Measurements from ENCODE around the gene MMP20. TPM values are rescaled to one million over a fixed set of nuclear protein-coding genes. Genes with fewer than 3 reads are reported as not detected.

The MMP20 gene
- total RNA-seq (2021) = not detected in 2 replicates
- not detected for Bru-seq, nascent RNA
- percentile 2 among the genes with signal in this experiment for BruChase-seq, experiment 1, labeled RNA remaining after a 2-hour chase
- BruChase-seq, experiment 2, labeled RNA remaining after a 6-hour chase = percentile 2 among the genes with signal in this experiment
- long read RNA-seq = 0 reads

GRCh38 chr11:102625177-102625576 lies at the start of gene MMP20:
Gene MMP20 (minus strand): TSS chr11:102625332. CDS start chr11:102625319, 13 bp downstream.
- no peak within 1 kb of the TSS for H3K4me3 ChIP-seq (ENCODE audit: low read depth, low read length, poor library complexity, severe bottlenecking)
- BruUV-seq (replicated peaks) = no TSS peak
- peaks cover 24% of the 10 kb centered on the region for H3K27me3 ChIP-seq (replicated peaks; ENCODE audit: insufficient read depth, low read depth, low read length, poor library complexity)
- no peak within 1 kb of the TSS for H3K27ac ChIP-seq (ENCODE audit: low read depth, low read length, poor library complexity, severe bottlenecking)
- no peaks in the 10 kb centered on the region for H3K4me1 ChIP-seq (ENCODE audit: insufficient read depth, low read length, poor library complexity, severe bottlenecking)
- H3K36me3 ChIP-seq (ENCODE audit: insufficient read depth, low read length, poor library complexity, severe bottlenecking) = no peaks in the 10 kb centered on the region
- TF ChIP-seq EZH2 (IDR thresholded peaks at IDR 0.05; ENCODE audit: borderline replicate concordance, low read depth, low read length, poor library complexity, severe bottlenecking) (no peak), CTCF (conservative IDR thresholded peaks at IDR 0.05; ENCODE audit: low read depth, low read length) (no peak)
- no peaks in the 10 kb centered on the region for H3K9me3 ChIP-seq (ENCODE audit: low read depth, low read length, poor library complexity, severe bottlenecking)
- CTCF ChIA-PET = no interaction called here
- intact Hi-C loops (cut with micrococcal nuclease; ENCODE audit: unreplicated experiment) = no loop called here
- no peak for DNase-seq (ENCODE audit: low spot score)
- POLR2A ChIA-PET (ENCODE audit: low non-redundant PET) = no interaction called here

GRCh38 chr11:102669664-102670063 lies 44.5 kb upstream of the MMP20 start:
- CTCF ChIA-PET = no interaction called here
- H3K27ac ChIP-seq (ENCODE audit: low read depth, low read length, poor library complexity, severe bottlenecking) = no peak overlapping the region
- no peaks in the 10 kb centered on the region for H3K9me3 ChIP-seq (ENCODE audit: low read depth, low read length, poor library complexity, severe bottlenecking)
- no peak overlapping the region for H3K4me3 ChIP-seq (ENCODE audit: low read depth, low read length, poor library complexity, severe bottlenecking)
- POLR2A ChIA-PET (ENCODE audit: low non-redundant PET) = no interaction called here
- intact Hi-C loops (cut with micrococcal nuclease; ENCODE audit: unreplicated experiment) = loop anchor here (5.0 kb wide), 2 partner anchors 77 to 327 kb away; no protein-coding TSS in a partner anchor
- no peaks in the 10 kb centered on the region for H3K27me3 ChIP-seq (replicated peaks; ENCODE audit: insufficient read depth, low read depth, low read length, poor library complexity)
- no peak for DNase-seq (ENCODE audit: low spot score)
- no peaks in the 10 kb centered on the region for H3K36me3 ChIP-seq (ENCODE audit: insufficient read depth, low read length, poor library complexity, severe bottlenecking)
- H3K4me1 ChIP-seq (ENCODE audit: insufficient read depth, low read length, poor library complexity, severe bottlenecking) = no peaks in the 10 kb centered on the region
- BruUV-seq (replicated peaks) = no TSS peak
- no peak for TF ChIP-seq CTCF (conservative IDR thresholded peaks at IDR 0.05; ENCODE audit: low read depth, low read length)
- no peak for TF ChIP-seq EZH2 (IDR thresholded peaks at IDR 0.05; ENCODE audit: borderline replicate concordance, low read depth, low read length, poor library complexity, severe bottlenecking)

- Histone ChIP-seq H3K36me3 (ENCODE audit: insufficient read depth, low read length, poor library complexity, severe bottlenecking) (no peaks in the 10 kb centered on the region), H3K4me1 (ENCODE audit: insufficient read depth, low read length, poor library complexity, severe bottlenecking) (no peaks in the 10 kb centered on the region), H3K27me3 (replicated peaks; ENCODE audit: insufficient read depth, low read depth, low read length, poor library complexity) (no peaks in the 10 kb centered on the region), H3K4me3 (ENCODE audit: low read depth, low read length, poor library complexity, severe bottlenecking) (no peak overlapping the region), H3K27ac (ENCODE audit: low read depth, low read length, poor library complexity, severe bottlenecking) (no peak overlapping the region), H3K9me3 (ENCODE audit: low read depth, low read length, poor library complexity, severe bottlenecking) (no peaks in the 10 kb centered on the region)
- no TSS peak for BruUV-seq (replicated peaks)
- POLR2A ChIA-PET (ENCODE audit: low non-redundant PET) = no interaction called here
- TF ChIP-seq CTCF (conservative IDR thresholded peaks at IDR 0.05; ENCODE audit: low read depth, low read length) = peak; percentile 95
- TF ChIP-seq EZH2 (IDR thresholded peaks at IDR 0.05; ENCODE audit: borderline replicate concordance, low read depth, low read length, poor library complexity, severe bottlenecking) = no peak
- CTCF ChIA-PET = interaction anchor here (0.7 to 1.6 kb wide), 11 partner anchors 8 to 388 kb away, joined by 3 to 17 read pairs (median 5); no protein-coding TSS in a partner anchor
- intact Hi-C loops (cut with micrococcal nuclease; ENCODE audit: unreplicated experiment) = loop anchor here (2.0 to 5.0 kb wide), 4 partner anchors 74 to 378 kb away; no protein-coding TSS in a partner anchor
- DNase-seq (ENCODE audit: low spot score) = peak; percentile 79
Measured at GRCh38 chr11:102666331-102666957, 41.3 kb upstream of the MMP20 start.
